Hematopoietic multipotent progenitor cell treated with erythropoietin and hydrocortisone succinate and interleukin-3 and kit ligand, for 15 days (in vitro differentiated cells): ENCODE data around the gene KRT4.
"Not testable (repeated sequence)": the region's sequence is repeated elsewhere in the genome, so short reads cannot be mapped to it uniquely, and the experiment has no call there.

Experiments used
- DNase-seq: peaks from one replicate; pipeline ENCODE4 v3.0.0-alpha.2; 2015; ENCODE audit warnings: low spot score

Gene KRT4

GRCh38 chr12:52807544-52808470, 6.1 kb downstream of the KRT4 start:
- DNase-seq = no peak

GRCh38 chr12:52806821-52807543, 6.9 kb downstream of the KRT4 start:
- DNase-seq = no peak

DNA sequence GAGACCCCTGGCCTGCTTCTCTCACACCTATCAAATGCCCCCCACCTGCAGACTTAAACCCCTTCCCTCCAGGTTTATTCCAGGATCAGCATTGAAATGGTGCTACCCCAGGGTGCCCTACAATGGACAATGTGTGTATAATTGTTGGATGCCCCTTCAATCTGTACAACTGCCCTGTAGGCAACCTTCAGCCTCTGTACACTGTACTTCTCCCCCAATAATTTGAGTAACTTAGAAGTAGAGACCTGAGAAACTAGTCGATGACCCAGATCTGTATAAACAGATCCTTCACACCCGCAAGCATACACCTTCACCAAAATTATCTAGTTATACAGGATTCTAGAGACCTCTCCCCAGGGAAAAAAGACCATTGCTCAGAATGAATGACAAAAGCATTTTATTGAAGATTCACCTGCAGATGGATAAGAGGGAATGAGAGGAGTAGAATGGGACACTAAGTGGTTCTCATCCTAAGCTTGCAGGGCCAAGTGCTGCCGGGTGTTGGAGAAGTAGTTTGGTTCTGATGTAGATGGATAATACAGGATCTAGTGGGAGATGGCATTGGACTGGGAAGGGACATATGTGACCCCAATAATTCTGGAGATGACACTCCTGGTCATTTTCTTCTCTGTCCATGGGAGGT, 7.6 kb downstream of the KRT4 start:
- no peak for DNase-seq

- no peak for DNase-seq
Measured at GRCh38 chr12:52805739-52806138, 8.2 kb downstream of the KRT4 start.

DNA sequence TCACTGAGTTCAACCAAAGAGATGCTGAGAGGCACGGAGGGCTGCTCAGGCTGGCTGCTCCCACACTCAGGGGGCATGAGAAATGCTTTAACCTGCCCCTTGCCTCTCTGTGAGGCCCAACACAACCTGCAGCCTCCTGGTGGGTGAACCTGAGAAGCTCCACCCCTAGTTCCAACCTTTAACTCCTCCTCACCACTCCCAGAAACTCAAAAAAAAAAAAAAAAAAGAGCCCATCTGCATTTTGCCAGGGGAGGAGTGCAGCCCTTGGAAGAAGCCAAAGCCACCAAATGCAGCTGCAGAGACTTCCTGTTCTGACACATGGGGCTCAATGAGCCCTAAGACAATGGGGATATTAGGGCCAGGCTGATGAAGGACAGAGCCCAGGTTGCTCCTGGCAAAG, 8.9 kb downstream of the KRT4 start:
- DNase-seq = no peak

- no peak for DNase-seq
Measured at GRCh38 chr12:52802442-52802841, 11.5 kb downstream of the KRT4 start.

DNA sequence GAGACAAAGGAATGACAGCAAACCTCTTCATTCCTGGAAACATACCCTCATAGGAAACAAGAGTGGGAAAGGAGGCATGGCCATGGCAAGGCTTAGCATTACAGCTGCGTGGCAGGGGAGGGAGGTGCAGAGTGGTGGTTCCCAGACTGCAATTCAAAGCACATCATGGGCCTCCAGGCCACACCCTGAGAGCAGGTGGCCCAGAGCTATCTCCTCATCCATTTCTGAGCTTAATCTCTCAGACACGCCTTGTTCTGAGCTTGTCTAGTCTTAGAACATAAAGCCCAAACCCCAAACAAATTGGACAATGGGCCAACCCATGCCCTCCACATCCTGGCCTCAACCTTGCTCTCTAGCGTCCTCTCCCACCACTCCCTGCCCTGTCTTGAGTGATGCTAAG, 12.1 kb downstream of the KRT4 start:
- DNase-seq = no peak

GRCh38 chr12:52800259-52800917, 13.5 kb downstream of the KRT4 start:
- DNase-seq = no peak

DNA sequence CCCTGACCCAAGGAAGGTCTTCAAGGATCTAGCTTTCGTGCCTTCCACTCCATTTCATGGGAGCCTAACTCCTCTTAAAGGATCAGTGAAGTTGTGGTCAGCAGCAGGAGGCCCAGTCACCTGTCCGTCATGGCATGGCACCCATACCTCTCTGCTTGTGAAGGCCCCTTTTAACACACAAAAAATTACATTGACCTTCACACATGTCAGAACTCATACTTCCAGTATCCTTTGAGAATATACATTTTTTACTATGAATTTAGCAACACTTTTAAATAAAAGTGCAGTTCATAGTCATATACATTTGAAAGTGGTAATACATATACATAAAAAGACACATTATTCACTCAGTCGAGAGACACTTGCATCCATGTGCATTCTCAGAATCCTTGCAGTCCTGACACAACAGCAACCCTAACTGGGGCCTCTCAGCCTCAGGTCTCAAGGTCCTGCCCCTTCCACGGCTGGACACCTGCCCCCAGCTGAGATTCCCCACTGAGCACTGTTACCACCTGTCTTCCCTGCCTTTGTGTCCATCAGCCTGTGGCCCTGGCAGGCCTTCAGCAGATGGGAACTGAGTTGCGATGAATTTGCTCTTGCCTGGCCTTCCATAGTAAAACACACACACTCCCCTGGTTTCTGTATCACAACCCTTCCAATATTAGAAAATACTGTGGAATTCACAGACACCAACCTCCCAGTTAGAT, 14.3 kb downstream of the KRT4 start:
- no peak for DNase-seq

GRCh38 chr12:52798671-52799504, 15.0 kb downstream of the KRT4 start:
- peak; percentile 37 for DNase-seq

DNA sequence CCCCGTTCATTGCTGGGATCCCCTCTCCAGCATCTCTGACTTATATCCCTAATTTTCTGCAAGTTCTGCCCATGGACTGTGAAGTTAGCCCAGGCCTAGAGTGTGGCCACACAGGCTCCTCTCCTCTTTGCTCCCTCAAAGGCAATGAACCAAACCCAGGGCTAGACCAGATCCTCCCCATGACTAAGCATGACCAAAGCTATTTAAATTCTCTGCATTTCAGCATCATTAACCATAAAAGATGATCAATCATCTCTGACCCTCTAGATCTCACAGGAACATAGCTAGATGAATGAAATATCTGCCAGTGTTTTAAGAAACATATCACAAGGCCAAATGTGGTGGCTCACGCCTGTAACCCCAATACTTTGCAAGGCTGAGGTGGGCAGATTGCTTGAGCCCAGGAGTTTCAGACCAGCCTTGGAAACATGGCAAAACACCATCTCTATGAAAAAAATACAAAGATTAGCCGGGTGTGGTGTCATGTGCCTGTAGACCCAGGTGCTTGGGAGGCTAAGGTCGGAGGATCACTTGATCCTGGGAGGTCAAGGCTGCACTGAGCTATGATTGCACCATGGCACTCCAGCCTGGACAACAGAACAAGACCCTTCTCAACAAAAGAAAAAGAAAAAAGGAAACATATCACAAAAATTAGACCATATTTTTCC, 15.8 kb downstream of the KRT4 start:
- peak; percentile 82 for DNase-seq

DNA sequence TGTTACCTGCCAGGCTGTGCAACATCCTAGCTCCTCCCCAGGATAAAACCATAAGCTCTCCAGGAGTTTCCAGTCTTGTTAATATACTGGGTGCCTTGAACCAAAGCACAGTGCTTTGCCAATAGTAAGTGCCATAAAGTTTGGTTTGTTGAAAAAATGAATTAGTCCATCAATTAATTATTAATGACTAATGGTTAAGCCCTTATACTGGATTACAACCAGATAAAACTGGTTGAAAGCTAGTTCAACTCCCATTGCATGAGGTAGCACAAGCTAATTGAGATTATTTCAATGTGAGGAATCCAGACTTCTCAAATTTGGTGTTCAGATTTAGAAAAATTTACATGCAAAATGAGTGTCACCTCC, 16.4 kb downstream of the KRT4 start:
- no peak for DNase-seq

DNA sequence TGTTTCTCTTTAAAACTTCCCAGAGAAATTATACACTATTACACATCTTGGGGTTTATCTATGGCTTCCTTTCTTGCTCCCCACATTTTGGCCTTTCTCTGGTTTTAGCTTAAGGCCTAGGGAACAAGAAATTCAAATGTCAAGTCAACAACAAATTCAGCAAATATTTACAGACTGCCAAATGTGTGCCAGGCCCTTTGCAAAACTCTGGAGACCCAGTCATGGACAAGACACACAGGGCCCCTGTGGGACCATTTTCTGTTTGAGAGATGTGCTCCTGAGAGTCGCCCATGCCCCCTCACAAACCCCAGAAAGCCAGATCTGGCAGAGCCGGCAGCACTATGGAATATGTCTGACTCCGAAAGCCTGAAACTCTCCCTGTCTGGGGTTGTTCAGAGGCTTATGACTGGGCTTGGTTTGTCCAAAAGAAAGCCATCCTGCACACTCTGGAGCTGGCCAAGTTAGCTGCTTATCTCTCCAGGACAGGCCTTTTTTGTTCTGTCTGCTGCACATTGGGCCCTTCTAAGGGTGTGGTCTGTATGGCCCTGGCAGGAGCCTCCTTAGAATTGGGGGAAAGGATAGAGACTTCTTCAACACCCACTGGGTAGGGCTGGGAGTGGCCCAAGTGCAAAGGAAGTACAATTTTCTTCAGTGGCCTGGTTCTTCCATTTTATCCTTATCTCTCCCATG, 16.9 kb downstream of the KRT4 start:
- peak; percentile 91 for DNase-seq

DNA sequence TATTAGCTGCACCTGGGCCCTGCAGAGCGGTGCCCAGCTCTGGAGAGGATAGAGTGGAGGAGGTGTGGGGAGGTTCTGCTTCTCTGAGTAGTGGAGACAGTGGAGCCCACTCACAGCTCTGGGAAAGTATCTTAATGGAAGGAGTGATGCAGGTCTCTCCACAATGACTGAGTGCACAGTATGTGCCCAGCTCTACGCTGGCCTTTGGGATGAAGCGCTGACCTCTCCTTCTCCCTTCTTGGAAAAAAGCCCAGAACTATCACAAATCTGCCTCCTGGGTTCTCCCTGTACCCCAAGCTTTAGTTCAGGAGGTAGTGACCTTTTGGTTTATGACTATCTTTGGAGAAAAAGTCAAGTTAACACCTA, 17.5 kb downstream of the KRT4 start:
- DNase-seq = no peak

DNA sequence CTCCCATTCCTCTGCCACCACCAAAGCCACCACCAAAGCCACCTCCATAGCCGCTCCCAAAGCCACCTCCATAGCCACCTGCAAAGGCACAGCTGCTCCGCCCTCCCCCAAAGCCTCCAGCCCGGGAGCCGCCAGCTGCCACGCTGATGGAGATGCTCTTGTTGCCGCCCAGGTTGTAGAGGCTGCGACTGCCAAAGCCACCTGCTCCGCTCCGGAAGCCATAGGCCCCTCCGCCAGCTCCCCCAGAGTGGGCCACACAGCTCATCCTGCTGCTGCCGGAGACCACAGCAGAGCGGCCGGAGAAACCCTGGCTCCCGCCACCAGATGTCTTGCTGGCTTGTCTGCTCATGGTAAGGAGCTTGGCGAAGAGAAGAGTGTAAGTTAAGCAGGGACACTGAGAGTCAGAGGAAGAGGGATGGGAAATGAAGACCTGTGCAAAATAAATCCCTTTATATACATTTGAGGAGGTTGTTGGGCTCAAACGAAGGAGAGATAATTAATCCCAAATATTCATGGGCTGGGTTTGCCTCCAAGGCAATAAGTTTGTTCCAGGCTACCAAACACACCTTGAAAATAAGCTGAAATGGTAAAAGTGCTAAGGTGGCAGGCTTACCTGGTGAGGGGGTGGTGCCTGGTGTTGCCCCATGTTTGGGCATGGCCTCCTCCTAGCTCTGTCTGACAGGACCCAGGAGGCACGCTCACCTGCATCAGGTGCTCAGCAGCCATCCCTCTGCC, 18.1 kb downstream of the KRT4 start, which contains the start of gene KRT3:
TSS of gene KRT3 (minus strand) at position 424 of the 735 bp plus-strand sequence. CDS start at position 349, 75 bp downstream.
- DNase-seq = no peak

DNA sequence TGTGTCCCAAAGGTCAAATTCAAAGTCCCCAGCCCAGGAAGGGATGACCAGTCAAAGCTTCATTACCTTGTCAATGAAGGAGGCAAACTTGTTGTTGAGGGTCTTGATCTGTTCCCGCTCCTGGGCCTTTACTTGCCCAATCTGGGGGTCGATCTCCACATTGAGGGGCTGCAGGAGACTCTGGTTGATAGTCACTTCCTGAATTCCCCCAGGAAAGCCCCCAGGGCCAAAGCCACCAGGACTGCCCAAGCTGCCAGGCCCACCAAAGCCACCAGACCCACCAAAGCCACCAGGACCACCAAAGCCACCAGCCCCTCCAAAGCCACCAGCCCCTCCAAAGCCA, 18.6 kb downstream of the KRT4 start:
- not testable (repeated sequence) for DNase-seq

DNA sequence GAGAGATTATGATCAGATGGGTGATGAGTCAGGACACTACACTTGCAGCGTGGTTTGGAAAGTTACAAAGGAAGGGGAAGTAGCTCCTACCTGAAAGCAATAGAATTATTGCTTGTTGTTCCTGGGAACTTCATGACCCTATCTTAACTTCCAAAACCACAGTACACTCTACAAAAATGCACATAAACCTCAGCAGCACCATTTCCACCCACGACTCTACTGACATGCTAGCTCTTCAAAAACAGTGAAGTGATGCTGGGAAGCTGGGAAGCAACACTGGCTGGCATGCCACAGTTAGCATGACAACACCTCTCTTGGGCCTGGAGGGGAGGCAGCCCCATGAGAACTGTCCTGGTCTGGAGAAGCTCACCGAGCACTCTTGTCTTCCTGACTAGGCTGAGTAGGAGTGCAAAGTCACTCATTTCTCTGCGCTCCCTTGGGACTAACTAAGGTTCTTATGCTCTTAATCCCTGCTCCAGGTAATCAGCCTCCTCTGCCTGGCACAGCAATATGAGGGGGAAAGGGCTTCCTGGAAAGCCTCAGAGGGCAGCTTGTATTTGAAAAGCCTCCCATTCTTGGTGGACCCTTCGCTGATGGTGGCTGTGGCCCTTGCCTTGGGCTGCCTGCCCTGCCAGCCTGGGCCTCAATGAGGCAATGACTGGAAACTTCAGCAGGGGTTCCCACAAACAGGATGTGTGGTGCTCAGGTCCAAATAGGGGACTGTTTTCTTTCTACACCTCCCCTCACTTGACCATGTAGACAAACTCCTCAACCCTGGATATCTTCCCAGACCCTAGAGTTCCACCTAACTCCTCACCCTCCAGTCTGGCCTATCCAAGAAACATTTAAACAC, 19.2 kb downstream of the KRT4 start:
- no peak for DNase-seq
